ENCODE measurements around the gene INSC. TPM values are rescaled to one million over a fixed set of nuclear protein-coding genes. Genes with fewer than 3 reads are reported as not detected.

Gene INSC
- total RNA-seq, 1 donor from 2014 or later: 4.2 TPM

DNA sequence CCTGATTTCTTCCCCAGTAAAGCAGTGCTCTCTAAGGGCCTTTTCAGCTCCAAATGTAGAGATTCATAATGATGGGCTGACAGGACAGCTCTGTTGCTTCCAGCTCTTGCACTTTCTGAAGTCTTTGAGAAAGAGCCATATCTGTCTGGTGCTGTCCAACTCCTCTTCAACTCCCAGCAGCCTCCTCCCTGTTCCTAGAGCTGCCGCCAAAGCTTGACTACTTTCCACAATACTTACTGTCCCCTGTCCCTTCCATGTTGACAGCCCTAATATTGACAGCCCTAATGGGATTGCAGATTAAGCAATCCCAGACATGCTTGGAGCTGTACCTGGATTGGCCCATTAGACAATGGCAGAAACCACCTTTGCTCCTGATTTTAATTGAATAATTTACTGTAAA is 29.6 kb downstream of the INSC start:
- Histone ChIP-seq H3K9me3 (ENCODE audit: control insufficient read depth in 3 of 3, low read length in 3 of 3) (no peaks in the 10 kb centered on the region), H3K9ac (ENCODE audit: low read depth in 1 of 3, low read length in 3 of 3) (no peak overlapping the region)

GRCh38 chr11:15145151-15145550 is 30.4 kb downstream of the INSC start:
- Histone ChIP-seq H3K27ac (ENCODE audit: low read depth, low read length) (no peak overlapping the region), H3K4me1 (ENCODE audit: control insufficient read depth in 3 of 3, insufficient read depth in 3 of 3, low read length in 3 of 3) (no peaks in the 10 kb centered on the region), H3K4me3 (ENCODE audit: low read length in 3 of 3) (no peak overlapping the region), H3K27me3 (ENCODE audit: control insufficient read depth in 3 of 3, insufficient read depth in 3 of 3, low read length in 3 of 3) (peaks cover 0 to 4% (median 0%) of the 10 kb centered on the region in 3 donors), H3K36me3 (ENCODE audit: control insufficient read depth in 3 of 3, insufficient read depth in 3 of 3, low read length in 3 of 3) (no peaks in the 10 kb centered on the region), H3K9ac (ENCODE audit: low read depth in 1 of 3, low read length in 3 of 3) (no peak overlapping the region), H3K9me3 (ENCODE audit: control insufficient read depth in 3 of 3, low read length in 3 of 3) (no peaks in the 10 kb centered on the region)

More for the DNA sequence above, 29.6 kb downstream of the INSC start:
- H3K27ac ChIP-seq (ENCODE audit: low read depth, low read length): no peak overlapping the region
- no peak overlapping the region for H3K4me3 ChIP-seq (ENCODE audit: low read length in 3 of 3)
- no peaks in the 10 kb centered on the region for H3K4me1 ChIP-seq (ENCODE audit: control insufficient read depth in 3 of 3, insufficient read depth in 3 of 3, low read length in 3 of 3)
- H3K27me3 ChIP-seq (ENCODE audit: control insufficient read depth in 3 of 3, insufficient read depth in 3 of 3, low read length in 3 of 3): peaks cover 0 to 4% (median 0%) of the 10 kb centered on the region in 3 donors
- H3K36me3 ChIP-seq (ENCODE audit: control insufficient read depth in 3 of 3, insufficient read depth in 3 of 3, low read length in 3 of 3): no peaks in the 10 kb centered on the region

GRCh38 chr11:15145615-15146014 is 30.9 kb downstream of the INSC start:
- H3K27me3 ChIP-seq (ENCODE audit: control insufficient read depth in 3 of 3, insufficient read depth in 3 of 3, low read length in 3 of 3): peaks cover 0 to 4% (median 0%) of the 10 kb centered on the region in 3 donors
- H3K4me1 ChIP-seq (ENCODE audit: control insufficient read depth in 3 of 3, insufficient read depth in 3 of 3, low read length in 3 of 3): no peaks in the 10 kb centered on the region
- no peak overlapping the region for H3K9ac ChIP-seq (ENCODE audit: low read depth in 1 of 3, low read length in 3 of 3)
- H3K36me3 ChIP-seq (ENCODE audit: control insufficient read depth in 3 of 3, insufficient read depth in 3 of 3, low read length in 3 of 3): no peaks in the 10 kb centered on the region
- H3K4me3 ChIP-seq (ENCODE audit: low read length in 3 of 3): no peak overlapping the region
- no peak overlapping the region for H3K27ac ChIP-seq (ENCODE audit: low read depth, low read length)
- H3K9me3 ChIP-seq (ENCODE audit: control insufficient read depth in 3 of 3, low read length in 3 of 3): no peaks in the 10 kb centered on the region

DNA sequence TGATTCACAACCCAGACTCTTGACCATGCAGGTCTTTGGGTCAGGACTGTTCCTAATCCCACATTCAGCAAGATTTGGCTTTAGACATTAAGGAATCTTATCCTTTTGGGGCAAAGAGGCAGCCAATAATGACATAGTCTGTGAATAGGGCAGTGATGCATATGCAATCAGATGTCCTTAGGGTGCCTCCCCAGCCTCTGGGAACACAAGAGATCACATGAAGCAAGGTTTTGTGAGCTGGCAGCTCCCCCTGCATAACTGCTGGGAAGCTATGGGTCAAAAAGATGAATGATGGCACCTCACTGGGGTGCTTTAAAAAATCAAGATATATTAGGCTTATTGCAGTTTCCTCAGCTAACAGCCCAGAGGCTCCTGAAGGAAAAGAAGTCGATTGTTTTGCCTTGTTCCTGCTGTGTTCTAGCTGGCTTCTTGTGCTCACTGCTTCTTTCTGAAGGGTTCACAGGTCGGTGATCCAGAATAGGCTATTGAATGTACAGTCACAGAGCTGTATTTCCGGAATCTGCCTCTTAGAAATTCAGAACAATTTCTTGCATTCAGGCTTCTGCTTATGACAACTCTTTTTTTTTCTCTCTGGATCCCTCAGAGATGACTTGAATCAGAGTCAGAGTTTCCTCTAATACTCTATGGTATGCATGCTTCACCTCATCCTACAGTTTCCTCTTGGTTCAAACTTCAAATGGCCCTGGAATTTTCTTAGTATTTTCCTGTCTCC is 31.7 kb downstream of the INSC start:
- Histone ChIP-seq H3K4me1 (ENCODE audit: control insufficient read depth in 3 of 3, insufficient read depth in 3 of 3, low read length in 3 of 3) (no peaks in the 10 kb centered on the region), H3K9ac (ENCODE audit: low read depth in 1 of 3, low read length in 3 of 3) (no peak overlapping the region), H3K4me3 (ENCODE audit: low read length in 3 of 3) (no peak overlapping the region), H3K9me3 (ENCODE audit: control insufficient read depth in 3 of 3, low read length in 3 of 3) (no peaks in the 10 kb centered on the region), H3K27me3 (ENCODE audit: control insufficient read depth in 3 of 3, insufficient read depth in 3 of 3, low read length in 3 of 3) (peaks cover 0 to 4% (median 0%) of the 10 kb centered on the region in 3 donors), H3K27ac (ENCODE audit: low read depth, low read length) (no peak overlapping the region), H3K36me3 (ENCODE audit: control insufficient read depth in 3 of 3, insufficient read depth in 3 of 3, low read length in 3 of 3) (no peaks in the 10 kb centered on the region)

GRCh38 chr11:15148169-15148568 is 33.4 kb downstream of the INSC start:
- Histone ChIP-seq H3K27me3 (ENCODE audit: control insufficient read depth in 3 of 3, insufficient read depth in 3 of 3, low read length in 3 of 3) (peaks cover 0 to 4% (median 0%) of the 10 kb centered on the region in 3 donors), H3K9ac (ENCODE audit: low read depth in 1 of 3, low read length in 3 of 3) (no peak overlapping the region), H3K4me1 (ENCODE audit: control insufficient read depth in 3 of 3, insufficient read depth in 3 of 3, low read length in 3 of 3) (no peaks in the 10 kb centered on the region)

DNA sequence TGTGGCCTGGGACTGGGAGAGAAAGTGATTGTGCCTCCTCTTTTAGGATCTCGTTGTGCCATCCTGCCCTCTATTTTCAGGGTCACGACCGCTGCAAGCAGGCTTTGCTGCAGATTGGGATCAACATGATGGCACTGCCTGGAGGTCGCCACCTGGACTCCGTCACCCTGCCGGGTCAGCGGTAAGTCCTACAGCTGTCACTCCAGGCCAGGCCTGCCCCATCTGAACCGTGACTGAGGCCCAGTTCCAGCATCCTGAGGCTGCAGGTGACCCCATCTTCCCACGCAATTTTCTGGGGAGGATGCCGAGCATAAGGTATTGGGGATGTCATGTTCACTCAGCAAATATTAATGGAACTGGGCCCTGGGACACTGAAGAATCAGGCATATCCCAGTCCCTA is 34.3 kb downstream of the INSC start:
- no peak overlapping the region for H3K4me3 ChIP-seq (ENCODE audit: low read length in 3 of 3)
- no peak overlapping the region for H3K9ac ChIP-seq (ENCODE audit: low read depth in 1 of 3, low read length in 3 of 3)
- H3K27ac ChIP-seq (ENCODE audit: low read depth, low read length): no peak overlapping the region
- H3K36me3 ChIP-seq (ENCODE audit: control insufficient read depth in 3 of 3, insufficient read depth in 3 of 3, low read length in 3 of 3): no peaks in the 10 kb centered on the region
- H3K4me1 ChIP-seq (ENCODE audit: control insufficient read depth in 3 of 3, insufficient read depth in 3 of 3, low read length in 3 of 3): no peaks in the 10 kb centered on the region
- H3K27me3 ChIP-seq (ENCODE audit: control insufficient read depth in 3 of 3, insufficient read depth in 3 of 3, low read length in 3 of 3): peaks cover 0 to 4% (median 0%) of the 10 kb centered on the region in 3 donors
- no peaks in the 10 kb centered on the region for H3K9me3 ChIP-seq (ENCODE audit: control insufficient read depth in 3 of 3, low read length in 3 of 3)

More at GRCh38 chr11:15148169-15148568, 33.4 kb downstream of the INSC start:
- H3K36me3 ChIP-seq (ENCODE audit: control insufficient read depth in 3 of 3, insufficient read depth in 3 of 3, low read length in 3 of 3): no peaks in the 10 kb centered on the region
- H3K27ac ChIP-seq (ENCODE audit: low read depth, low read length): no peak overlapping the region
- H3K9me3 ChIP-seq (ENCODE audit: control insufficient read depth in 3 of 3, low read length in 3 of 3): no peaks in the 10 kb centered on the region
- no peak overlapping the region for H3K4me3 ChIP-seq (ENCODE audit: low read length in 3 of 3)

- Histone ChIP-seq H3K4me3 (ENCODE audit: low read length in 3 of 3) (no peak overlapping the region), H3K27me3 (ENCODE audit: control insufficient read depth in 3 of 3, insufficient read depth in 3 of 3, low read length in 3 of 3) (peaks cover 0 to 4% (median 0%) of the 10 kb centered on the region in 3 donors), H3K9me3 (ENCODE audit: control insufficient read depth in 3 of 3, low read length in 3 of 3) (no peaks in the 10 kb centered on the region), H3K27ac (ENCODE audit: low read depth, low read length) (no peak overlapping the region), H3K9ac (ENCODE audit: low read depth in 1 of 3, low read length in 3 of 3) (no peak overlapping the region), H3K4me1 (ENCODE audit: control insufficient read depth in 3 of 3, insufficient read depth in 3 of 3, low read length in 3 of 3) (no peaks in the 10 kb centered on the region), H3K36me3 (ENCODE audit: control insufficient read depth in 3 of 3, insufficient read depth in 3 of 3, low read length in 3 of 3) (no peaks in the 10 kb centered on the region)
Measured at GRCh38 chr11:15150507-15150906, 35.8 kb downstream of the INSC start.

DNA sequence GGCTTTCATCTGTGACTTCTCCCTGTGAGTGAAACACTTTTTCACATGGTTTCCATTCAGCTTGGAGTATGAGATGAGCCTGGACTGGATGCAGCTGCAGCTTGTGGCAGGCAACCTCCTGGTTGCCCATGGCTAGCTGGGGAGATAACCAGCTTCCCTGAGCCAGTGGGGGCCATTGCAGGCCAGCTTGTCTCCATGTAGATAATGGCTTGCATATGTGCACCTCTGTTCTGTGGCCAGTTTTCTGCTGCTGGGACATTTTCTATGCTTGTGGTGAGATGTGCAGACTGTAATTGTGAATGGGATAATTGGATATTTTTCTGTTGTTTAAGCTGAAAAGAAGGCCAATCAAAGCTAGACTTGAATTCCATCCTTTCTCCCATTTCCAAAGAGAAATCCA is 38.5 kb downstream of the INSC start:
- H3K4me3 ChIP-seq (ENCODE audit: low read length in 3 of 3): no peak overlapping the region
- H3K9me3 ChIP-seq (ENCODE audit: control insufficient read depth in 3 of 3, low read length in 3 of 3): no peaks in the 10 kb centered on the region
- no peaks in the 10 kb centered on the region for H3K36me3 ChIP-seq (ENCODE audit: control insufficient read depth in 3 of 3, insufficient read depth in 3 of 3, low read length in 3 of 3)
- no peaks in the 10 kb centered on the region for H3K4me1 ChIP-seq (ENCODE audit: control insufficient read depth in 3 of 3, insufficient read depth in 3 of 3, low read length in 3 of 3)
- H3K9ac ChIP-seq (ENCODE audit: low read depth in 1 of 3, low read length in 3 of 3): no peak overlapping the region
- H3K27me3 ChIP-seq (ENCODE audit: control insufficient read depth in 3 of 3, insufficient read depth in 3 of 3, low read length in 3 of 3): no peaks in the 10 kb centered on the region
- no peak overlapping the region for H3K27ac ChIP-seq (ENCODE audit: low read depth, low read length)

DNA sequence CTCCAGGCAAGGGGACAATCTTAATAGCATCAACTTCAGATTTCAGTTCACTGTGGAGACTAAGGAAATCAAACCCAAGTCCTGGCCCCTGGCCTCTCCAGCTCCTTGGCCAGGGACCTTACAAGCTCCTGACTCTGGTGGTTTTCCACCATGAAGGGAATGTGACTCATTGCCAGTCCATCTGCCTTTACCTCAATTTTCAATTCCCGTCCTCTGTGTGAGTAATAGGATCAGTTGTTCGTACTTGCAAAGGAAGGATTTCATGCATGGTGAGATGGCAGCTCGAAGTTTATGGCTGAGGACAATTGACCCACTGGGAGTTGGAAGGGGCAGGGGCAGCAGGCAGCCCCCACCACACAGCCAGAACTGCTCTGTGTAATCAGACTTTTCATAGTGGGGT is 42.5 kb downstream of the INSC start:
- H3K4me1 ChIP-seq (ENCODE audit: control insufficient read depth in 3 of 3, insufficient read depth in 3 of 3, low read length in 3 of 3): no peaks in the 10 kb centered on the region
- H3K4me3 ChIP-seq (ENCODE audit: low read length in 3 of 3): no peak overlapping the region
- no peak overlapping the region for H3K9ac ChIP-seq (ENCODE audit: low read depth in 1 of 3, low read length in 3 of 3)
- no peaks in the 10 kb centered on the region for H3K9me3 ChIP-seq (ENCODE audit: control insufficient read depth in 3 of 3, low read length in 3 of 3)
- H3K36me3 ChIP-seq (ENCODE audit: control insufficient read depth in 3 of 3, insufficient read depth in 3 of 3, low read length in 3 of 3): no peaks in the 10 kb centered on the region
- H3K27me3 ChIP-seq (ENCODE audit: control insufficient read depth in 3 of 3, insufficient read depth in 3 of 3, low read length in 3 of 3): no peaks in the 10 kb centered on the region
- no peak overlapping the region for H3K27ac ChIP-seq (ENCODE audit: low read depth, low read length)

DNA sequence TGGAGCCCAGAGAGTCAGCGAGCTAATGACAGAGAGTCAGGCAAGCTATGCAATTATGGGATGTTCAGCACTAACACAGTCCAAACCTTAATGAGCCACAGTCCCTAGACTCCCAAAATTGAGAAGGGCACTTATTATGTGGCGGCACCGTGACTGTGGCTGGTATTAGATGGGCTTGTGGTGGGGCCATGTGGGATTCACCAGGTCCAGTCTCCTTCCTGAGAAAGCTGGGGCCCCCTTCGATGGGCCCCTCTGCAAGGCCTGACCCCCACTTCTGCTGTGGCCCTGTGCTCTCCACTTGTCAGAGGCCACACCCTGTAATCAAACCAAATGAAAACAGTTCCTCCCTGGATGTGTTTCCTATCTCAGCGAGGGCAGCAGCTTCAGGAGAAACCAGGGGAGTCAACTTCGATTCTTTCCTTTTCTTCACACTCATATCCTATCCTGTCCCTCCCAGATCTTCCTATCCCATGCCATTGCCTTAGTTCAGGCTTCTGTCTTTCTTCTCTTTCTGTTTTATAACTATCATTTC is 42.9 kb downstream of the INSC start:
- Histone ChIP-seq H3K9ac (ENCODE audit: low read depth in 1 of 3, low read length in 3 of 3) (no peak overlapping the region), H3K36me3 (ENCODE audit: control insufficient read depth in 3 of 3, insufficient read depth in 3 of 3, low read length in 3 of 3) (no peaks in the 10 kb centered on the region), H3K4me3 (ENCODE audit: low read length in 3 of 3) (no peak overlapping the region), H3K9me3 (ENCODE audit: control insufficient read depth in 3 of 3, low read length in 3 of 3) (no peaks in the 10 kb centered on the region), H3K27me3 (ENCODE audit: control insufficient read depth in 3 of 3, insufficient read depth in 3 of 3, low read length in 3 of 3) (no peaks in the 10 kb centered on the region), H3K27ac (ENCODE audit: low read depth, low read length) (no peak overlapping the region), H3K4me1 (ENCODE audit: control insufficient read depth in 3 of 3, insufficient read depth in 3 of 3, low read length in 3 of 3) (no peaks in the 10 kb centered on the region)

Measured in skeletal muscle tissue (tissue), 4 donors.